Endothelial cell of umbilical vein (primary cell): ENCODE data around the gene FRY. TPM values are rescaled to one million over a fixed set of nuclear protein-coding genes. Genes with fewer than 3 reads are reported as not detected.

Source experiments
- BruUV-seq: library from RNA; stranded (reverse); fragments of 400-500 nt; replicated peaks from 2 replicates; lab custom pipeline; 2021; lab: Mats Ljungman, UMichigan
- CTCF ChIA-PET: fragments of 300-600, 350-600 bp; sonication (Branson Sonifier 250); formaldehyde crosslinking; loops from one replicate; lab custom pipeline; 2021; ENCODE audit warnings: antibody characterized with exemption, inconsistent platforms; lab: Charles Lee
- POLR2A ChIA-PET: fragments of 300-600, 350-600 bp; sonication (Branson Sonifier 250); formaldehyde crosslinking; loops from one replicate; lab custom pipeline; 2021; ENCODE audit warnings: antibody characterized with exemption, inconsistent platforms; lab: Charles Lee
- DNase-seq: peaks from one replicate; pipeline ENCODE4 v3.0.0-alpha.2; 2011; ENCODE audit warnings: low read depth, low spot score
- FAIRE-seq: peaks from 2 replicates; lab custom pipeline; 2011; peaks lifted over from hg19 to GRCh38; lab: Jason Lieb, UNC
- H2AFZ ChIP-seq: 2 replicates; pipeline ENCODE4 v1.6.0; 2012; ENCODE audit warnings: low read depth, low read length, control low read depth, inconsistent platforms
- H3K27ac ChIP-seq: 2 replicates; pipeline ENCODE4 v1.5.1; 2011; ENCODE audit warnings: low read depth, mild to moderate bottlenecking, control low read depth, low read length, moderate library complexity; ENCODE audit not compliant: insufficient read depth
- H3K27me3 ChIP-seq, 2 experiments: 2 replicates each; pipeline versions ENCODE4 v1.6.0 to v1.6.1; 2011; ENCODE audit warnings: low read length in 2 of 2, mixed read lengths in 1 of 2; ENCODE audit not compliant: control insufficient read depth in 2 of 2, insufficient read depth in 2 of 2
- H3K36me3 ChIP-seq, 2 experiments: 2 replicates in 1 of 2; 3 replicates in 1 of 2; pipeline ENCODE4 v1.5.1; 2011; ENCODE audit warnings: low read length in 2 of 2, mild to moderate bottlenecking in 1 of 2, moderate library complexity in 1 of 2; ENCODE audit not compliant: control insufficient read depth in 2 of 2, insufficient read depth in 2 of 2; ENCODE audit errors: extremely low read depth in 1 of 2
- H3K4me1 ChIP-seq: 3 replicates; pipeline ENCODE4 v1.5.1; 2011; ENCODE audit warnings: mild to moderate bottlenecking, low read length; ENCODE audit not compliant: control insufficient read depth, insufficient read depth; ENCODE audit errors: extremely low read depth
- H3K4me2 ChIP-seq: 2 replicates; pipeline ENCODE4 v1.6.1; 2011; ENCODE audit warnings: low read length, control low read depth, mixed read lengths; ENCODE audit not compliant: insufficient read depth
- H3K4me3 ChIP-seq, 3 experiments: fragments of 200-600 bp in 1 of 3; sonication (generic), shearing (Covaris generic) in 1 of 3; replicated peaks in 1 of 3; 2 replicates each; pipeline ENCODE4 v1.5.1; 2011 to 2016; ENCODE audit warnings: control low read depth in 3 of 3, low read length in 3 of 3, mild to moderate bottlenecking in 2 of 3, inconsistent platforms in 1 of 3, low read depth in 1 of 3, moderate library complexity in 1 of 3; ENCODE audit not compliant: insufficient read depth in 1 of 3
- H3K79me2 ChIP-seq: 2 replicates; pipeline ENCODE4 v1.6.0; 2012; ENCODE audit warnings: low read length, inconsistent platforms; ENCODE audit not compliant: control insufficient read depth, insufficient read depth
- H3K9ac ChIP-seq: replicated peaks from 2 replicates; pipeline ENCODE3; 2011; ENCODE audit warnings: low read length, control low read depth; ENCODE audit not compliant: insufficient read depth; ENCODE audit errors: extremely low read depth
- H3K9me1 ChIP-seq: replicated peaks from 3 replicates; pipeline ENCODE4 v1.6.0; 2011; ENCODE audit warnings: mild to moderate bottlenecking, low read length; ENCODE audit not compliant: control insufficient read depth, insufficient read depth; ENCODE audit errors: extremely low read depth
- H3K9me3 ChIP-seq: replicated peaks from 2 replicates; pipeline ENCODE4 v1.5.1; 2012; ENCODE audit warnings: low read length, inconsistent platforms; ENCODE audit not compliant: control insufficient read depth, insufficient read depth
- H4K20me1 ChIP-seq: replicated peaks from 2 replicates; pipeline ENCODE3; 2011; ENCODE audit warnings: mild to moderate bottlenecking, low read length; ENCODE audit not compliant: control insufficient read depth, insufficient read depth; ENCODE audit errors: extremely low read depth
- EZH2 ChIP-seq: IDR thresholded peaks from 2 replicates; pipeline ENCODE4 v1.6.1; 2012; ENCODE audit warnings: borderline replicate concordance, low read depth, mild to moderate bottlenecking, moderate library complexity, low read length, inconsistent platforms; ENCODE audit not compliant: severe bottlenecking
- FOS ChIP-seq: IDR thresholded peaks from 2 replicates; pipeline ENCODE4 v1.6.1; 2011; ENCODE audit warnings: mild to moderate bottlenecking, low read length, moderate library complexity, borderline replicate concordance; ENCODE audit not compliant: insufficient read depth
- GATA2 ChIP-seq: IDR thresholded peaks from 2 replicates; pipeline ENCODE4 v1.7.0; 2011; ENCODE audit warnings: low read depth, mild to moderate bottlenecking, moderate library complexity, mixed read lengths, low read length; ENCODE audit not compliant: insufficient read length, insufficient read depth
- JUN ChIP-seq: IDR thresholded peaks from 2 replicates; pipeline ENCODE4 v1.6.1; 2011; ENCODE audit warnings: borderline replicate concordance, low read depth; ENCODE audit not compliant: insufficient read length, insufficient read depth
- MYC ChIP-seq: IDR thresholded peaks from one replicate; pipeline ENCODE4 v1.6.1; 2011; ENCODE audit warnings: mild to moderate bottlenecking, low read depth, low read length
- POLR2A ChIP-seq: IDR thresholded peaks from 2 replicates; pipeline ENCODE4 v1.6.1; 2012; ENCODE audit warnings: low read depth, mild to moderate bottlenecking, control low read depth, low read length
- POLR2AphosphoS5 ChIP-seq: IDR thresholded peaks from 2 replicates; pipeline ENCODE4 v1.6.1; 2012; ENCODE audit warnings: low read depth, mild to moderate bottlenecking, control low read depth, low read length, moderate library complexity; ENCODE audit not compliant: insufficient read depth
- dilution Hi-C: fragments of 300-500 bp; cut with MboI; formaldehyde crosslinking; loops from one replicate; pipeline ENCODE4 v1.15.0; 2019; ENCODE audit warnings: low sequenced_read_pairs; ENCODE audit not compliant: extremely low pct_ligation_motif_present
- intact Hi-C: fragments of 100-400 bp; cut with micrococcal nuclease; formaldehyde crosslinking; loops from one replicate; pipeline ENCODE4 v1.10.0; 2022
- polyA plus RNA-seq, 4 experiments: library from polyadenylated mRNA; depleted of rRNA in 3 of 4; stranded (reverse) in 3 of 4; unstranded in 1 of 4; fragments of >200 nt; gene quantifications; 2 replicates each; pipeline versions ENCODE4 v1.2.1 to v1.2.3, GENCODE V29; 2011 to 2012; ENCODE audit warnings: missing spikeins in 1 of 4
- total RNA-seq: library from RNA; stranded (reverse); gene quantifications from 2 replicates; pipeline ENCODE4 v1.2.3, GENCODE V29; 2021
- TF ChIP-seq, protein P1 (sequence below): IDR thresholded peaks from 2 replicates; pipeline ENCODE4 v1.6.1; 2011; ENCODE audit not compliant: insufficient read depth, insufficient read length
- TF ChIP-seq, protein P2 (sequence below), 2 donors: IDR thresholded peaks; 1 replicate in 1 of 2; 2 replicates in 1 of 2; pipeline ENCODE4 v1.5.1; 2011; ENCODE audit warnings: low read length in 2 of 2, mild to moderate bottlenecking in 2 of 2, moderate library complexity in 2 of 2, control low read depth in 1 of 2, inconsistent platforms in 1 of 2, low read depth in 1 of 2; ENCODE audit not compliant: insufficient read depth in 1 of 2; ENCODE audit errors: extremely low read depth in 1 of 2

The FRY gene
- total and polyA plus RNA-seq, 2 donors (not counting 3 experiments of a cell fraction or from before 2014, with no cell fraction given), result 57.3 to 75.8 TPM

DNA sequence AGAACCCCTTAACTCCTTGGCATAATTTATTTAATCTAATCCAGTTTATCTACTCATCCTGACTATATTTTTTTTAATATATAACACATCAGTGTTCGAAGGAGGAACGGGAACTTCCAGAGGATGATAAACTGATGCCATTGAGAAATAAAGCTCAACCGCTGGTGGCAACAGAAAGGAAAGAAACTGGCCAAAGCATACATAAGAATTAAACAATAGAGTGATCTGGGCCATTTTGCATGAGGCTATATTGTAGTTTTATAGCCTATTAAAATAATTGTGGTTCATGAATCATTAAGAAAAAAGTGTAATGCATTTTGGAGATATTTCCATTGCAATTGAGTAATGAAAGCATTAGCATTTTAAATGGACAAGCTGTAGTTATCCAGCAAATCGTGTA is 94.2 kb downstream of the FRY start:
- FAIRE-seq (no peak), DNase-seq (no peak)
- Histone ChIP-seq H3K9me1 (no peaks in the 10 kb centered on the region), H3K4me3 (no peak overlapping the region), H3K9ac (no peak overlapping the region), H2AFZ (no peak overlapping the region), H3K27me3 (no peaks in the 10 kb centered on the region), H3K79me2 (no peaks in the 10 kb centered on the region), H3K4me2 (no peak overlapping the region), H3K36me3 (no peaks in the 10 kb centered on the region), H4K20me1 (no peaks in the 10 kb centered on the region), H3K27ac (no peak overlapping the region), H3K9me3 (no peaks in the 10 kb centered on the region), H3K4me1 (no peaks in the 10 kb centered on the region)
- intact Hi-C loops (no loop called here), dilution Hi-C loops (no loop called here)
- ChIA-PET POLR2A (no interaction called here), CTCF (no interaction called here)
- no TSS peak for BruUV-seq
- TF ChIP-seq FOS, result no peak
- no peak for TF ChIP-seq JUN
- no peak for TF ChIP-seq EZH2
- no peak for TF ChIP-seq POLR2A
- TF ChIP-seq GATA2, result no peak
- TF ChIP-seq POLR2AphosphoS5, result no peak
- TF ChIP-seq MYC, result no peak
- TF ChIP-seq, protein P1, sequence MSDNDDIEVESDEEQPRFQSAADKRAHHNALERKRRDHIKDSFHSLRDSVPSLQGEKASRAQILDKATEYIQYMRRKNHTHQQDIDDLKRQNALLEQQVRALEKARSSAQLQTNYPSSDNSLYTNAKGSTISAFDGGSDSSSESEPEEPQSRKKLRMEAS, result no peak
- TF ChIP-seq, protein P2, sequence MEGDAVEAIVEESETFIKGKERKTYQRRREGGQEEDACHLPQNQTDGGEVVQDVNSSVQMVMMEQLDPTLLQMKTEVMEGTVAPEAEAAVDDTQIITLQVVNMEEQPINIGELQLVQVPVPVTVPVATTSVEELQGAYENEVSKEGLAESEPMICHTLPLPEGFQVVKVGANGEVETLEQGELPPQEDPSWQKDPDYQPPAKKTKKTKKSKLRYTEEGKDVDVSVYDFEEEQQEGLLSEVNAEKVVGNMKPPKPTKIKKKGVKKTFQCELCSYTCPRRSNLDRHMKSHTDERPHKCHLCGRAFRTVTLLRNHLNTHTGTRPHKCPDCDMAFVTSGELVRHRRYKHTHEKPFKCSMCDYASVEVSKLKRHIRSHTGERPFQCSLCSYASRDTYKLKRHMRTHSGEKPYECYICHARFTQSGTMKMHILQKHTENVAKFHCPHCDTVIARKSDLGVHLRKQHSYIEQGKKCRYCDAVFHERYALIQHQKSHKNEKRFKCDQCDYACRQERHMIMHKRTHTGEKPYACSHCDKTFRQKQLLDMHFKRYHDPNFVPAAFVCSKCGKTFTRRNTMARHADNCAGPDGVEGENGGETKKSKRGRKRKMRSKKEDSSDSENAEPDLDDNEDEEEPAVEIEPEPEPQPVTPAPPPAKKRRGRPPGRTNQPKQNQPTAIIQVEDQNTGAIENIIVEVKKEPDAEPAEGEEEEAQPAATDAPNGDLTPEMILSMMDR (IDR thresholded peaks at IDR 0.05; ENCODE audit: extremely low read depth in 1 of 2, insufficient read depth in 1 of 2, low read depth in 1 of 2, low read length in 2 of 2), result no peak
